Anterior cingulate cortex (tissue), 58 donors: Measurements from ENCODE around the gene SURF1.

Source experiments
- DNase-seq, 58 donors: peaks; one replicate each; lab custom pipeline; 2025; lab: John Stamatoyannopoulos, UW

SURF1 gene

GRCh38 chr9:133367778-133368177 is 11.5 kb upstream of the SURF1 start:
- no peak for DNase-seq

- DNase-seq, result no peak
These were observed 10.9 kb upstream of the SURF1 start for GRCh38 chr9:133367221-133367620.

- no peak for DNase-seq
These were observed 10.1 kb upstream of the SURF1 start for GRCh38 chr9:133366435-133366834.

- no peak for DNase-seq
These were observed 6.2 kb upstream of the SURF1 start for GRCh38 chr9:133362359-133363044.

- no peak for DNase-seq
These were observed 5.3 kb upstream of the SURF1 start for GRCh38 chr9:133361507-133362092.

GRCh38 chr9:133360400-133361393 is 4.4 kb upstream of the SURF1 start:
- DNase-seq, result no peak

GRCh38 chr9:133359399-133360175 is 3.3 kb upstream of the SURF1 start:
- DNase-seq, result peak in 7 of 58 donors; percentile 12 to 50 (median 25)

GRCh38 chr9:133357656-133358055 is 1.4 kb upstream of the SURF1 start:
- no peak for DNase-seq

- DNase-seq, result no peak
These were observed 368 bp downstream of the SURF1 start for GRCh38 chr9:133355881-133356357.

- no peak for DNase-seq
These were observed 1.5 kb downstream of the SURF1 start for GRCh38 chr9:133354766-133355165.

- DNase-seq, result no peak
These were observed 2.7 kb downstream of the SURF1 start for GRCh38 chr9:133353548-133353947.

- no peak for DNase-seq
These were observed 3.5 kb downstream of the SURF1 start for GRCh38 chr9:133352635-133353340.

GRCh38 chr9:133351908-133352634 is 4.2 kb downstream of the SURF1 start:
- DNase-seq, result peak in 5 of 58 donors; percentile 7 to 31 (median 19)

GRCh38 chr9:133351526-133351907 is 4.8 kb downstream of the SURF1 start:
- DNase-seq, result no peak

GRCh38 chr9:133349965-133350616 is 6.2 kb downstream of the SURF1 start:
- no peak for DNase-seq

GRCh38 chr9:133348718-133349573 is 7.3 kb downstream of the SURF1 start:
- DNase-seq, result no peak

- peak; percentile 32 to 93 (median 84) for DNase-seq
These were observed 8.1 kb downstream of the SURF1 start, which contains the start of the genes MED22 and RPL7A for GRCh38 chr9:133347985-133348717. TSS of gene MED22 (minus strand) at chr9:133348131. CDS start at chr9:133346662, 1,469 bp downstream. TSS of gene RPL7A (plus strand) at chr9:133348218. CDS start at chr9:133348244, 26 bp downstream.
